CD4-positive, alpha-beta T cell treated with Interleukin-15 for 4 hours (primary cell): ENCODE measurements around the gene FAM216B.
"Not testable (repeated sequence)": the region's sequence is repeated elsewhere in the genome, so short reads cannot be mapped to it uniquely, and the experiment has no call there.

Experiments
- DNase-seq: peaks from one replicate; pipeline ENCODE4 v3.0.0-alpha.2; 2020; ENCODE audit warnings: low spot score

FAM216B gene

GRCh38 chr13:42781352-42781751 lies at the start of gene FAM216B:
FAM216B (plus strand) TSS chr13:42781584; CDS start chr13:42784068, 2,484 bp downstream.
- DNase-seq: no peak

- DNase-seq: no peak
Observed at GRCh38 chr13:42732073-42732472, 49.3 kb upstream of the FAM216B start.

GRCh38 chr13:42733046-42733445 lies 48.3 kb upstream of the FAM216B start:
- no peak for DNase-seq

- no peak for DNase-seq
Observed at GRCh38 chr13:42735010-42735409, 46.4 kb upstream of the FAM216B start.

- DNase-seq: no peak
Observed at GRCh38 chr13:42740753-42741152, 40.6 kb upstream of the FAM216B start.

- no peak for DNase-seq
Observed at GRCh38 chr13:42741914-42742313, 39.5 kb upstream of the FAM216B start.

- DNase-seq: no peak
Observed at GRCh38 chr13:42745655-42746054, 35.7 kb upstream of the FAM216B start.

- DNase-seq: no peak
Observed at GRCh38 chr13:42746866-42747265, 34.5 kb upstream of the FAM216B start.

GRCh38 chr13:42747399-42747873 lies 33.9 kb upstream of the FAM216B start:
- DNase-seq: no peak

GRCh38 chr13:42750794-42751193 lies 30.6 kb upstream of the FAM216B start:
- DNase-seq: no peak

- no peak for DNase-seq
Observed at GRCh38 chr13:42751693-42752092, 29.7 kb upstream of the FAM216B start.

- no peak for DNase-seq
Observed at GRCh38 chr13:42752731-42753130, 28.7 kb upstream of the FAM216B start.

GRCh38 chr13:42753697-42754096 lies 27.7 kb upstream of the FAM216B start:
- DNase-seq: no peak

- no peak for DNase-seq
Observed at GRCh38 chr13:42754801-42755510, 26.4 kb upstream of the FAM216B start.

GRCh38 chr13:42757678-42758420 lies 23.5 kb upstream of the FAM216B start:
- DNase-seq: no peak

- no peak for DNase-seq
Observed at GRCh38 chr13:42758515-42758914, 22.9 kb upstream of the FAM216B start.

- no peak for DNase-seq
Observed at GRCh38 chr13:42760951-42761350, 20.4 kb upstream of the FAM216B start.

GRCh38 chr13:42762251-42762650 lies 19.1 kb upstream of the FAM216B start:
- no peak for DNase-seq

GRCh38 chr13:42762917-42763316 lies 18.5 kb upstream of the FAM216B start:
- DNase-seq: no peak

GRCh38 chr13:42766016-42766415 lies 15.4 kb upstream of the FAM216B start:
- DNase-seq: no peak

GRCh38 chr13:42769650-42770049 lies 11.7 kb upstream of the FAM216B start:
- no peak for DNase-seq

GRCh38 chr13:42776558-42776957 lies 4.8 kb upstream of the FAM216B start:
- DNase-seq: not testable (repeated sequence)

GRCh38 chr13:42777467-42777866 lies 3.9 kb upstream of the FAM216B start:
- DNase-seq: no peak
